ENCODE data around the gene RPS6KA2. TPM values are rescaled to one million over a fixed set of nuclear protein-coding genes. Genes with fewer than 3 reads are reported as not detected.

RPS6KA2 gene
- total RNA-seq, 1 experiment from 2014 or later = 12.3 TPM

GRCh38 chr6:166653639-166653941 is 26.5 kb upstream of the RPS6KA2 start:
- no peak overlapping the region for H3K14ac ChIP-seq (ENCODE audit: insufficient read depth, low read length)
- H3K4me1 ChIP-seq (ENCODE audit: insufficient read depth, low read length) = peaks cover 7% of the 10 kb centered on the region; the same call in 1 of the 2 replicates
- H2BK120ac ChIP-seq (ENCODE audit: low read depth, low read length, poor library complexity, severe bottlenecking) = no peak overlapping the region
- H3K79me2 ChIP-seq (ENCODE audit: insufficient read depth, low read length) = no peaks in the 10 kb centered on the region
- no peak overlapping the region for H2BK20ac ChIP-seq (ENCODE audit: low read depth, low read length, poor library complexity, severe bottlenecking)
- DNase-seq = no peak
- H3K27ac Mint-ChIP-seq = no peak overlapping the region
- H2AK5ac ChIP-seq (ENCODE audit: insufficient read length, low read length) = no peak overlapping the region
- no peak overlapping the region for H3K4me2 ChIP-seq (ENCODE audit: insufficient read depth, insufficient read length, low read length)
- H4K8ac ChIP-seq (replicated peaks; ENCODE audit: insufficient read length, low read depth, low read length) = no peak overlapping the region
- H3K27me3 ChIP-seq (ENCODE audit: insufficient read depth, low read length) = peaks cover 3% of the 10 kb centered on the region; the same call in 1 of the 2 replicates
- no peak overlapping the region for H2BK12ac ChIP-seq (ENCODE audit: insufficient read length, low read depth, low read length)
- H4K5ac ChIP-seq (ENCODE audit: insufficient read length, low read depth, low read length) = no peak overlapping the region
- H2BK15ac ChIP-seq (ENCODE audit: low read depth, low read length) = no peak overlapping the region
- H2BK5ac ChIP-seq (ENCODE audit: insufficient read length, low read length) = no peak overlapping the region
- no peaks in the 10 kb centered on the region for H3K9me3 Mint-ChIP-seq
- no peaks in the 10 kb centered on the region for H4K20me1 ChIP-seq (ENCODE audit: control insufficient read depth, insufficient read depth, insufficient read length)
- no peak overlapping the region for H3K27ac ChIP-seq (ENCODE audit: insufficient read length, low read depth, low read length)
- H3K9me3 ChIP-seq (ENCODE audit: control insufficient read depth, low read depth, low read length) = no peaks in the 10 kb centered on the region
- no peak overlapping the region for H3K4me3 Mint-ChIP-seq
- no peak overlapping the region for H3K18ac ChIP-seq (ENCODE audit: insufficient read length, low read depth, low read length)
- H3K4ac ChIP-seq (ENCODE audit: low read depth, low read length) = no peak overlapping the region
- H2AFZ ChIP-seq (ENCODE audit: low read length) = no peak overlapping the region
- H3K79me1 ChIP-seq (ENCODE audit: insufficient read depth, low read depth, low read length, poor library complexity, severe bottlenecking) = no peaks in the 10 kb centered on the region
- no peak overlapping the region for H3K56ac ChIP-seq (ENCODE audit: insufficient read length, low read depth, low read length)
- WGBS (ENCODE audit: extremely low coverage, insufficient read length, low lambda C conversion rate) = no CpG with 5 or more reads among the region's 4 CpGs
- no peaks in the 10 kb centered on the region for H3K23me2 ChIP-seq (ENCODE audit: insufficient read length, low read depth, low read length, poor library complexity, severe bottlenecking)
- no peak overlapping the region for H4K91ac ChIP-seq (ENCODE audit: insufficient read length, low read depth, low read length)
- peaks cover 15 to 23% of the 10 kb centered on the region in 2 experiments for H3K4me1 Mint-ChIP-seq
- no peak overlapping the region for H3T11ph ChIP-seq (ENCODE audit: low read length)
- H3K23ac ChIP-seq (ENCODE audit: insufficient read length, low read depth, low read length) = no peak overlapping the region
- H3K9ac ChIP-seq (ENCODE audit: extremely low read depth, insufficient read length, low read length) = no peak overlapping the region
- H3K27me3 Mint-ChIP-seq (ENCODE audit: low read depth) = peaks cover 4% of the 10 kb centered on the region
- no peak for TF ChIP-seq CTCF (conservative IDR thresholded peaks at IDR 0.05)
- H3K36me3 Mint-ChIP-seq (ENCODE audit: insufficient read depth in 1 of 3, low read depth in 3 of 3) = no peaks in the 10 kb centered on the region
